T-helper 1 cell treated with Interleukin-12 subunit alpha and Interleukin-12 subunit beta and Interleukin-4 antibody, amounts not matched to agents 30 μg/mL and 1 μg/mL, for 36 hours (primary cell): ENCODE results near the gene SLC8A3.

Experiments
- H3K27ac Mint-ChIP-seq: one replicate; pipeline ENCODE4 v1.8.0; 2021; ENCODE audit warnings: mild to moderate bottlenecking, mixed read lengths
- H3K27me3 Mint-ChIP-seq: one replicate; pipeline ENCODE4 v1.8.0; 2021; ENCODE audit warnings: low read depth, mixed read lengths
- H3K36me3 Mint-ChIP-seq: one replicate; pipeline ENCODE4 v1.8.0; 2021; ENCODE audit warnings: low read depth, mixed read lengths
- H3K4me1 Mint-ChIP-seq: one replicate; pipeline ENCODE4 v1.8.0; 2021; ENCODE audit warnings: low read depth, mixed read lengths
- H3K4me3 Mint-ChIP-seq: one replicate; pipeline ENCODE4 v1.8.0; 2021; ENCODE audit warnings: mild to moderate bottlenecking, moderate library complexity, mixed read lengths
- H3K9me3 Mint-ChIP-seq: one replicate; pipeline ENCODE4 v1.8.0; 2021; ENCODE audit warnings: mixed read lengths

Gene SLC8A3

DNA sequence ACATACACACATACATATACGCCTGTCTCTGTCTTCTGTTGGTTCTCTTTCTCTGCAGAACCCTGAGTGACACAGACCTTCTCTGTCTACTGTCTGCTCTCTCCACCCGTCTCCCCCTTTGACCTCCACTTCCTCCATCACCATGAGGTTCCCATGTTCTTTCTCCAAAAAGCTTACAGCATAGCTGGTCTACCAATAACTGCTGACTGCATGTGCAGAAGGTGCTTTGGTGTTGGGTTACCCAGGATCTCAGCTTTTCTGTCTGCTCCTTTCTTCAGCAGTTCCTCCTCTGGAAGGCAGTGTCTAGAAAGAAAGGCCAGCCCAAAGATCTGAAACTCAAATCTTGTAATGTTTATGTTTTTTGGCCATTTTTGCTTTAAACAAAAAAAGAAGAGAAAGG is 184.0 kb downstream of the SLC8A3 start:
- H3K27me3 Mint-ChIP-seq, result peaks cover 14% of the 10 kb centered on the region
- H3K4me1 Mint-ChIP-seq, result peaks cover 5% of the 10 kb centered on the region
- H3K27ac Mint-ChIP-seq, result no peak overlapping the region
- H3K36me3 Mint-ChIP-seq, result no peaks in the 10 kb centered on the region
- H3K4me3 Mint-ChIP-seq, result no peak overlapping the region
- H3K9me3 Mint-ChIP-seq, result no peaks in the 10 kb centered on the region

DNA sequence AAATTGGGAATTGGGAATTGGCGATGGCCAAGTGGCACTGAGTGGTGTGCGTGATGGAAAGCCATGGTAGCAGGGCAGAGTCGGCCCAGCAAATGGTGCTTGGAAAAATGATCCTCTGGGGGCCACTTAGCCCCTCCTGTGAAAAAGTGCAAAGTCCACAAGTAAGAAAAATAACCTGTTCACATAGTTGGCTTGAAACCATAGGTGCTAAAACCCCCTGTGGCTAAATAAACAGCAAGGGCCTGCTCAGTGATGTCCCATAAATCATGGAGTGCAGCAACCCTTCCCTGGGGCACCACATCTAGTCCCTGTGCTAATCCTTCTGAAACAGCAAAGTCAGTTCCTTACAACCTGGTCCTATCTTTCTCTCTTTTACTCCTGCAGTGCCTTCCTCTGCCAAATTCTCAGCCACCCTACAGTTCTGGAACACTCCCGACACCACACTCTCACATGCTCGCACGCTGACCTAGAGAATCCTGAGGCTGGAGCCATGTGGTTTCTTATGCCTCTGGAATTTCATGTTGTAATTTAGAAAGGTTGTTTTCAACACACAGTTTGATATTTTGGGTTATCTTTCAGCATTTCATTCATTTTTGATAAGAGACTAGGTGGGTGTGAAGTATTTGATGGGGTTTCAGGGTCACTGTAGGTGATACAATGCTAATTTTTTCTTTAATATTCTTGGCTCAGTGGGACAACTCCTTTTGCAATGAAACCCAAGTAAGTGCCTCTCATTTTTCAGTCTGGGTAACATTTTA is 186.0 kb downstream of the SLC8A3 start:
- H3K27ac Mint-ChIP-seq, result no peak overlapping the region
- peaks cover 5% of the 10 kb centered on the region for H3K4me1 Mint-ChIP-seq
- H3K36me3 Mint-ChIP-seq, result no peaks in the 10 kb centered on the region
- no peak overlapping the region for H3K4me3 Mint-ChIP-seq
- H3K9me3 Mint-ChIP-seq, result no peaks in the 10 kb centered on the region
- peaks cover 18% of the 10 kb centered on the region for H3K27me3 Mint-ChIP-seq

DNA sequence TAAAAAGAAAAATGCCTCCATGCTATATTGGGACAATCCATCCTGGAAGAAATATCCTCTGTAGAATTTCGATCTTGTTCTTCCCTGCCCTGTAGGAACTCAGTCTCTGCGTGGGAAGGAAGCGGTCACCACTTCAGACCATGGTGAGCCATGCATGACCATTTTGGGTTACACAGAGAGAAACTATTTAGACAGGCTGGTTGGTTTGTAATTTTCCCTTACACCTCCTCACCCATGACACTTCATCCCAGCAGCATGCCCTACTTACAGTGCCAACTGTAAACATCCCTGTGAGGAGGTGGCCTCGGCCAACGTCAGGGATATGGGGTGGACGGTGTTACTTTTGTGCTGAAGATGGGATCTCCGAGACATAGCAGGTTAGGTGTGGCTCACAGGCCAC is 188.2 kb downstream of the SLC8A3 start:
- H3K36me3 Mint-ChIP-seq, result no peaks in the 10 kb centered on the region
- H3K27me3 Mint-ChIP-seq, result peaks cover 18% of the 10 kb centered on the region
- H3K9me3 Mint-ChIP-seq, result no peaks in the 10 kb centered on the region
- H3K4me1 Mint-ChIP-seq, result no peaks in the 10 kb centered on the region
- H3K27ac Mint-ChIP-seq, result no peak overlapping the region
- no peak overlapping the region for H3K4me3 Mint-ChIP-seq

DNA sequence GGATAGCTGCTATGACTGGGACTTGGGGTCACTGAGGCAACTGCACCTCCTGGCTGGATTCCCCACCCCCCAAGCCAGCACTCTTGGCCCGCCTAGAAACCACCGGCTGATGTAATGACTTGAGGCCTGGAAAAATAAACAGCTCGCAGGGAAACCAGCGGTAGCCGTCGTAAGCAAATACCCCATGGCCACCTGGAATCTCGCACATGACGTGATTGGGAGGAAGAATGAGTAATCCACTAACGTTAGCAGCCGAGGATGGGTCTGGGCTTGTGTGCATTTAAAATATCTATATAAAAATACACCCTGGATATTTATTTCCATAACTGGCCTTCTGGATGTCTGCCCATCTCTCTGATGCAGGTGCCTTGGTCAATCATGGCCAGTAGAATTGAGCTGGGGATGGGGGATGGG is 189.5 kb downstream of the SLC8A3 start:
- H3K27ac Mint-ChIP-seq, result no peak overlapping the region
- H3K4me3 Mint-ChIP-seq, result no peak overlapping the region
- H3K9me3 Mint-ChIP-seq, result no peaks in the 10 kb centered on the region
- H3K4me1 Mint-ChIP-seq, result no peaks in the 10 kb centered on the region
- H3K36me3 Mint-ChIP-seq, result no peaks in the 10 kb centered on the region
- peaks cover 17% of the 10 kb centered on the region for H3K27me3 Mint-ChIP-seq

DNA sequence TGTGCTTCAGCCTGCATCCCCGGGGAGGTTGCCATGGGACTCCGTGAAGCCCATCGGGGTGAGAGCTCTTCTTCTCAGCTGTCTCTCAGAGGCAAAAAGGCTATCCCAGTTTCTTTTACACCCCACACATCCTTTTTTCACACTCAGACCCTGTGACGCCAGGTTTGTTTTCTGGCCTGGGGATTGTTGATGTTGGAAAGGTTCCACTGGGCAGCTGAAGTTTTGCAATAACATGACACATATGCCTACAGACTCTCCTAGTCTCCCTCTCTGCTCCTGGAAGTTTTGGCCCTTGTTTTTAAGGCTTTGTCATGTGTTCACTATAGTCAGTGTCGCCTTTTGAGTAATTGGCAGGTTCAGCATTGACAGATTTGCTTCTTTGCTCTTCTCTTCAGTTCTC is 190.9 kb downstream of the SLC8A3 start:
- no peak overlapping the region for H3K4me3 Mint-ChIP-seq
- H3K27ac Mint-ChIP-seq, result no peak overlapping the region
- no peaks in the 10 kb centered on the region for H3K9me3 Mint-ChIP-seq
- peaks cover 14% of the 10 kb centered on the region for H3K27me3 Mint-ChIP-seq
- H3K36me3 Mint-ChIP-seq, result no peaks in the 10 kb centered on the region
- no peaks in the 10 kb centered on the region for H3K4me1 Mint-ChIP-seq

DNA sequence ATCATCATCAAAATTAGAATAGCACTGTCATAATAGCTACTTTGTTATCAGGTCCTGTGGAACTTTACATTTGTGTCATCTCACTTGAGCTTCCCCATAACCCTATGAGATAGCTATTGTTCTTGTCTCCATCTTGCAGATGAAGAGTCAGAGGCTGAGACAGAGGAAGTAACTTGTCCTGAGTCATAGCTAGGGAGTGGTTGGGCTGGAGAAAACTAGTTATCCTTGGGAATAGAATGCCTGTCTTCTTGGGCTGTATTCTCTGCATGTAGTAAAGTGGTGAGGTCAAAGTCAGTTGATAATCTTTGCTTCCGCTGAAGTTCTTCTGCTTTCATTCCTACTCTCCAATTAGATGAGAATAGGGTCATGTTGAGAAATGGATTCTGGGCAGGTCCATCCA is 192.5 kb downstream of the SLC8A3 start:
- Mint-ChIP-seq H3K4me1 (no peaks in the 10 kb centered on the region), H3K9me3 (no peaks in the 10 kb centered on the region), H3K4me3 (no peak overlapping the region), H3K27ac (no peak overlapping the region), H3K27me3 (peaks cover 18% of the 10 kb centered on the region), H3K36me3 (no peaks in the 10 kb centered on the region)
